Occipital lobe (tissue), 2 donors: Measurements from ENCODE around the gene SNTG2. TPM values are rescaled to one million over a fixed set of nuclear protein-coding genes. Genes with fewer than 3 reads are reported as not detected.

Experiments used
- DNase-seq: peaks from one replicate; lab custom pipeline; 2025; lab: John Stamatoyannopoulos, UW
- total RNA-seq: library from RNA; depleted of rRNA; stranded (reverse); fragments of >200 nt; gene quantifications from one replicate; pipeline ENCODE4 v1.2.3, GENCODE V29; 2014

The SNTG2 gene
- total RNA-seq, 1 donor from 2014 or later = 4.1 TPM

GRCh38 chr2:926259-926793 lies 24.3 kb upstream of the SNTG2 start:
- DNase-seq = no peak

- DNase-seq = no peak
These were observed 23.8 kb upstream of the SNTG2 start for GRCh38 chr2:926896-927295.

GRCh38 chr2:929011-929735 lies 21.5 kb upstream of the SNTG2 start:
- no peak for DNase-seq

GRCh38 chr2:929925-930324 lies 20.7 kb upstream of the SNTG2 start:
- DNase-seq = no peak

- DNase-seq = no peak
These were observed 19.7 kb upstream of the SNTG2 start for GRCh38 chr2:930935-931334.

- DNase-seq = no peak
These were observed 18.1 kb upstream of the SNTG2 start for GRCh38 chr2:932320-933115.

GRCh38 chr2:933734-934295 lies 16.8 kb upstream of the SNTG2 start:
- no peak for DNase-seq

- DNase-seq = no peak
These were observed 13.1 kb upstream of the SNTG2 start for GRCh38 chr2:937530-937929.

- no peak for DNase-seq
These were observed 12.3 kb upstream of the SNTG2 start for GRCh38 chr2:938181-939005.

- DNase-seq = no peak
These were observed 10.6 kb upstream of the SNTG2 start for GRCh38 chr2:939936-940601.

GRCh38 chr2:941871-942270 lies 8.8 kb upstream of the SNTG2 start:
- no peak for DNase-seq

- no peak for DNase-seq
These were observed 7.7 kb upstream of the SNTG2 start for GRCh38 chr2:942775-943460.

- DNase-seq = no peak
These were observed 7.2 kb upstream of the SNTG2 start for GRCh38 chr2:943461-943797.

- no peak for DNase-seq
These were observed 6.8 kb upstream of the SNTG2 start for GRCh38 chr2:943821-944220.

GRCh38 chr2:944693-945092 lies 6.0 kb upstream of the SNTG2 start:
- no peak for DNase-seq

- DNase-seq = no peak
These were observed 5.5 kb upstream of the SNTG2 start for GRCh38 chr2:945104-945503.

- DNase-seq = no peak
These were observed 4.3 kb upstream of the SNTG2 start for GRCh38 chr2:946073-946948.

- no peak for DNase-seq
These were observed 1.1 kb upstream of the SNTG2 start for GRCh38 chr2:949384-950079.
